Upper lobe of right lung (tissue), 1 donor: ENCODE results near the gene MUC20. TPM values are rescaled to one million over a fixed set of nuclear protein-coding genes. Genes with fewer than 3 reads are reported as not detected.
"Not testable (repeated sequence)": the region's sequence is repeated elsewhere in the genome, so short reads cannot be mapped to it uniquely, and the experiment has no call there.

Experiments used
- ATAC-seq: fragments of 200-7000 bp; cut with Tn5 transposase; one replicate; pipeline ENCODE4 v1.9.1; 2020; ENCODE audit warnings: mild to moderate bottlenecking, moderate library complexity
- DNase-seq: peaks from one replicate; pipeline ENCODE4 v3.0.0-alpha.2; 2020
- H3K27ac ChIP-seq: fragments of 200-600 bp; one replicate; pipeline ENCODE4 v1.8.0; 2022
- H3K27me3 ChIP-seq: fragments of 200-600 bp; one replicate; pipeline ENCODE4 v1.8.0; 2022; ENCODE audit warnings: mild to moderate bottlenecking
- H3K36me3 ChIP-seq: fragments of 200-600 bp; one replicate; pipeline ENCODE4 v1.8.0; 2022
- H3K4me1 ChIP-seq: fragments of 200-600 bp; one replicate; pipeline ENCODE4 v1.8.0; 2022
- H3K4me3 ChIP-seq: fragments of 200-600 bp; one replicate; pipeline ENCODE4 v1.8.0; 2022; ENCODE audit warnings: mild to moderate bottlenecking
- H3K9me3 ChIP-seq: fragments of 200-600 bp; one replicate; pipeline ENCODE4 v1.8.0; 2022
- intact Hi-C: fragments of 100-400 bp; cut with DNase I; formaldehyde crosslinking; loops from one replicate; pipeline ENCODE4 v1.11.0; 2022
- total RNA-seq: library from RNA; stranded (reverse); fragmentation: NEBNext Ultra II Directional; extraction: Animal tissue kit (Norgen Biotek cat#: 25700); gene quantifications from one replicate; pipeline ENCODE4 v1.2.1, GENCODE V29; 2021
- TF ChIP-seq, protein P1 (sequence below): fragments of 200-600 bp; IDR thresholded peaks from one replicate; pipeline ENCODE4 v1.8.0; 2022; ENCODE audit warnings: antibody characterized with exemption
- donor health status: DM: no; HTN: yes; CAD: no; lungs with severe emphysema.

MUC20 gene
- total RNA-seq, 1 donor from 2014 or later: 14.7 TPM

- intact Hi-C loops: no loop called here
- Histone ChIP-seq H3K27ac (no peak overlapping the region), H3K4me3 (no peak overlapping the region), H3K4me1 (peaks cover 6% of the 10 kb centered on the region), H3K9me3 (no peaks in the 10 kb centered on the region), H3K27me3 (no peaks in the 10 kb centered on the region), H3K36me3 (no peaks in the 10 kb centered on the region)
- ATAC-seq (no peak), DNase-seq (no peak)
- TF ChIP-seq, protein P1, sequence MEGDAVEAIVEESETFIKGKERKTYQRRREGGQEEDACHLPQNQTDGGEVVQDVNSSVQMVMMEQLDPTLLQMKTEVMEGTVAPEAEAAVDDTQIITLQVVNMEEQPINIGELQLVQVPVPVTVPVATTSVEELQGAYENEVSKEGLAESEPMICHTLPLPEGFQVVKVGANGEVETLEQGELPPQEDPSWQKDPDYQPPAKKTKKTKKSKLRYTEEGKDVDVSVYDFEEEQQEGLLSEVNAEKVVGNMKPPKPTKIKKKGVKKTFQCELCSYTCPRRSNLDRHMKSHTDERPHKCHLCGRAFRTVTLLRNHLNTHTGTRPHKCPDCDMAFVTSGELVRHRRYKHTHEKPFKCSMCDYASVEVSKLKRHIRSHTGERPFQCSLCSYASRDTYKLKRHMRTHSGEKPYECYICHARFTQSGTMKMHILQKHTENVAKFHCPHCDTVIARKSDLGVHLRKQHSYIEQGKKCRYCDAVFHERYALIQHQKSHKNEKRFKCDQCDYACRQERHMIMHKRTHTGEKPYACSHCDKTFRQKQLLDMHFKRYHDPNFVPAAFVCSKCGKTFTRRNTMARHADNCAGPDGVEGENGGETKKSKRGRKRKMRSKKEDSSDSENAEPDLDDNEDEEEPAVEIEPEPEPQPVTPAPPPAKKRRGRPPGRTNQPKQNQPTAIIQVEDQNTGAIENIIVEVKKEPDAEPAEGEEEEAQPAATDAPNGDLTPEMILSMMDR: no peak
Observed at GRCh38 chr3:195744437-195744836, 23.7 kb downstream of the MUC20 start.

- peaks cover 6% of the 10 kb centered on the region for H3K4me1 ChIP-seq
- no peaks in the 10 kb centered on the region for H3K27me3 ChIP-seq
- TF ChIP-seq, protein P1: no peak
- DNase-seq: no peak
- H3K4me3 ChIP-seq: no peak overlapping the region
- no peaks in the 10 kb centered on the region for H3K36me3 ChIP-seq
- no peak for ATAC-seq
- intact Hi-C loops: no loop called here
- H3K9me3 ChIP-seq: no peaks in the 10 kb centered on the region
- no peak overlapping the region for H3K27ac ChIP-seq
Observed at GRCh38 chr3:195746346-195746745, 25.6 kb downstream of the MUC20 start.

DNA sequence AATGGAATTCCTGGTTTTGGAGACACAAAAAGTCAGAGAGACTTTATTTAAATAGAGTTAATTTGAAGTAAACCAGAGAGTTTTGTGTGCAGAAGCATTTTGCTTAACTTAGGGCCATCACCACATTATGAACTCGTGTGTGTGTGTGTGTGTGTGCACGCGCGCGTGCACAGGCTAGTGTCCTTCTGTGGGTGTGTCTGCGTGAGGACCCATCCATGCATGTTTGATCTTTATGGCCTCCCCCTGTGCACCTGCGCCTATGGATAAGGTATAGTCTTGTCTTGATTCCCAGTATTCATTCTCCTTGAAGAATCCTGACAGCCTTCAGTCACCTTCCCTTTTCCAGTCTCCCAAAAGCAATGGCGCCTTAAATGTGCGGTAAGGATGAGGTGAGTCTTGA, 26.0 kb downstream of the MUC20 start:
- intact Hi-C loops: no loop called here

DNA sequence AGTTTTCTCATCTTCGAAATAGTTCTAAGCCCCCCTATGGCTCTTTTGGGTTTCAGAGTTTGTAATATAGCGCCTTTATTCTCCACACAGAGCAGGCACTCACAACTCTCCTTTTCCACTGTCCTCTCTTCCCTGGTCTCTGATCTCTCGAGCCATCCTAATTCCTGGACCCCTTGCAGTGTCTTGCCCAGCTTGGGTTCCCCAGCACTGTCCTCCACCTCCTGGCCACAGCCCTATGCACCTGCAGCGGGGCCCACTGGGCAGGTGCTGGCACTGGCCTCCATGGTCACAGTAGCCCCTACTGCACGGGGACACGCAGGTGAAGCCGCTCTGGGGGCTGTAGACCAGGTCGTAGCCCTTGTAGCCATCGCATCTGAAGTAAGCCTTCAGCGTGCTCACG, 27.9 kb downstream of the MUC20 start:
- intact Hi-C loops: no loop called here
- H3K36me3 ChIP-seq: no peaks in the 10 kb centered on the region
- H3K4me3 ChIP-seq: no peak overlapping the region
- H3K27me3 ChIP-seq: no peaks in the 10 kb centered on the region
- DNase-seq (no peak), ATAC-seq (no peak)
- no peak overlapping the region for H3K27ac ChIP-seq
- H3K4me1 ChIP-seq: peaks cover 6% of the 10 kb centered on the region
- no peaks in the 10 kb centered on the region for H3K9me3 ChIP-seq
- TF ChIP-seq, protein P1: no peak

More for the DNA sequence above, 26.0 kb downstream of the MUC20 start:
- Histone ChIP-seq H3K4me3 (no peak overlapping the region), H3K27ac (no peak overlapping the region), H3K27me3 (no peaks in the 10 kb centered on the region), H3K9me3 (no peaks in the 10 kb centered on the region), H3K4me1 (peaks cover 6% of the 10 kb centered on the region), H3K36me3 (no peaks in the 10 kb centered on the region)
- TF ChIP-seq, protein P1: no peak
- ATAC-seq (no peak), DNase-seq (no peak)

DNA sequence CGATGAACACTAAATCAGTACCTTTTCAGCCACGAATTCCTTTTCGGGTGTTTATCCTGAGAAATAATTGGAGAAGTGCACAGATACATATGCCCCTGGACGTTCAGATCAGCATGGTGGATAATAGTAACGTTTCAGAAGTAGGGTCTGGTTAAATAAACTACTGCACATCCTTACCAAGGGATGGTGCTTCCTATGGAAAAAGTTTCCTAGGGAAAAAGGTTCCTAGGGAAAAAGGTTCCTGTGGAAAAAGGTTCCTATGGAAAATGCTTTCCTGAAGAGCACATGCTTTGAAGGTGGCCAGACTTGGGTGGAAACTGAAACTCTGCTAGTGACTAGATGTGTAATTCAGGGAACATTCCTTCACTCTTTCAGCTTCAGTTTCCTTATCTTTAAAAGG, 28.3 kb downstream of the MUC20 start:
- H3K36me3 ChIP-seq, H3K9me3 ChIP-seq, H3K4me3 ChIP-seq, H3K27me3 ChIP-seq, ATAC-seq, H3K4me1 ChIP-seq, intact Hi-C loops, DNase-seq, H3K27ac ChIP-seq: not testable (repeated sequence)

- TF ChIP-seq, protein P1: no peak
- ATAC-seq (no peak), DNase-seq (no peak)
- no peaks in the 10 kb centered on the region for H3K9me3 ChIP-seq
- no peaks in the 10 kb centered on the region for H3K27me3 ChIP-seq
- H3K36me3 ChIP-seq: no peaks in the 10 kb centered on the region
- peaks cover 6% of the 10 kb centered on the region for H3K4me1 ChIP-seq
- intact Hi-C loops: no loop called here
- no peak overlapping the region for H3K27ac ChIP-seq
- H3K4me3 ChIP-seq: no peak overlapping the region
Observed at GRCh38 chr3:195750797-195751520, 30.2 kb downstream of the MUC20 start.
